Sigmoid colon (tissue), 7 donors: ENCODE results near the gene ARHGAP42. TPM values are rescaled to one million over a fixed set of nuclear protein-coding genes. Genes with fewer than 3 reads are reported as not detected.

Experiments
- DNase-seq: peaks from one replicate; pipeline ENCODE4 v3.0.0-alpha.2; 2019
- H3K27ac ChIP-seq, 4 donors: fragments of 200-600 bp; sonication (generic); one replicate each; pipeline ENCODE4 v1.5.1; 2016 to 2019; ENCODE audit warnings: mild to moderate bottlenecking in 1 of 4
- H3K27me3 ChIP-seq, 3 donors: fragments of 200-600 bp; sonication (generic); one replicate each; pipeline ENCODE4 v1.5.1; 2019; ENCODE audit warnings: mild to moderate bottlenecking in 1 of 3
- H3K36me3 ChIP-seq, 4 donors: fragments of 200-600 bp; sonication (generic); one replicate each; pipeline ENCODE4 v1.5.1; 2016 to 2019
- H3K4me1 ChIP-seq, 4 donors: fragments of 200-600 bp; sonication (generic); one replicate each; pipeline ENCODE4 v1.5.1; 2017 to 2019
- H3K4me3 ChIP-seq, 4 donors: fragments of 200-600 bp; sonication (generic); one replicate each; pipeline ENCODE4 v1.5.1; 2017 to 2019; ENCODE audit warnings: mild to moderate bottlenecking in 2 of 4, moderate library complexity in 1 of 4
- H3K9me3 ChIP-seq, 4 donors: fragments of 200-600 bp in 3 of 4; sonication (generic) in 3 of 4; one replicate each; pipeline versions ENCODE4 v1.5.1 to v1.6.1; 2013 to 2019
- CTCF ChIP-seq, 4 experiments: fragments of 450-650 bp in 3 of 4; fragments of 200-600 bp in 1 of 4; IDR thresholded peaks; one replicate each; pipeline ENCODE4 v1.5.1; 2016 to 2019; ENCODE audit warnings: antibody characterized with exemption in 4 of 4, mild to moderate bottlenecking in 3 of 4, moderate library complexity in 2 of 4
- EP300 ChIP-seq, 4 donors: sonication (generic); formaldehyde crosslinking; IDR thresholded peaks; one replicate each; pipeline ENCODE4 v1.6.1; 2017; ENCODE audit warnings: antibody characterized with exemption in 4 of 4
- POLR2A ChIP-seq, 2 donors: fragments of 450-650 bp; IDR thresholded peaks; one replicate each; pipeline ENCODE4 v1.6.1; 2016; ENCODE audit warnings: antibody characterized with exemption in 2 of 2, mild to moderate bottlenecking in 2 of 2, moderate library complexity in 2 of 2
- POLR2AphosphoS5 ChIP-seq, 4 donors: sonication (generic); formaldehyde crosslinking; IDR thresholded peaks; one replicate each; pipeline ENCODE4 v1.6.1; 2017; ENCODE audit warnings: antibody characterized with exemption in 4 of 4
- WGBS, 2 donors: extraction: QIAGEN DNeasy Blood & Tissue Kit; methylation state at CpG; one replicate each; pipeline ENCODE4 v1.1.7; 2013; 5-methylcytosine and 5-hydroxymethylcytosine counted together
- intact Hi-C: fragments of 100-400 bp; cut with DNase I; formaldehyde crosslinking; loops from one replicate; pipeline ENCODE4 v1.15.1; 2023
- polyA plus RNA-seq, 3 donors: library from polyadenylated mRNA; stranded (reverse); fragments of 200-250 nt; gene quantifications; one replicate each; pipeline ENCODE4 v1.2.3, GENCODE V29; 2013
- total RNA-seq, 4 donors: library from RNA; depleted of rRNA; stranded (reverse); fragments of >200 nt; gene quantifications; one replicate each; pipeline ENCODE4 v1.1.0, GENCODE V29; 2016
- donor health status: healthy with polysubstance abuse.
- donor health status: Bipolar disorder and iron deficiency.
- donor health status: healthy.

Gene ARHGAP42
- total and polyA plus RNA-seq, 7 donors, result 4.2 to 16.9 (median 6.4) TPM

GRCh38 chr11:100734743-100735527 is 47.8 kb downstream of the ARHGAP42 start:
- Histone ChIP-seq H3K4me1 (peaks cover 0 to 20% (median 4%) of the 10 kb centered on the region in 4 donors), H3K9me3 (no peaks in the 10 kb centered on the region), H3K27ac (no peak overlapping the region), H3K4me3 (no peak overlapping the region), H3K36me3 (no peaks in the 10 kb centered on the region), H3K27me3 (no peaks in the 10 kb centered on the region)
- no peak for DNase-seq
- no peak for TF ChIP-seq EP300 (IDR thresholded peaks at IDR 0.05)
- TF ChIP-seq POLR2A (IDR thresholded peaks at IDR 0.05), result no peak
- TF ChIP-seq CTCF (IDR thresholded peaks at IDR 0.05), result no peak
- no peak for TF ChIP-seq POLR2AphosphoS5 (IDR thresholded peaks at IDR 0.05)
- 73 to 74% methylated on average over 1 of the region's 1 CpG for WGBS, 2 donors
- intact Hi-C loops, result no loop called here

GRCh38 chr11:100735949-100736675 is 49.0 kb downstream of the ARHGAP42 start:
- Histone ChIP-seq H3K27me3 (no peaks in the 10 kb centered on the region), H3K36me3 (no peaks in the 10 kb centered on the region), H3K27ac (no peak overlapping the region), H3K4me1 (peaks cover 0 to 32% (median 10%) of the 10 kb centered on the region in 4 donors), H3K9me3 (no peaks in the 10 kb centered on the region), H3K4me3 (no peak overlapping the region)
- DNase-seq, result no peak
- TF ChIP-seq POLR2AphosphoS5 (IDR thresholded peaks at IDR 0.05), result no peak
- no peak for TF ChIP-seq EP300 (IDR thresholded peaks at IDR 0.05)
- no peak for TF ChIP-seq POLR2A (IDR thresholded peaks at IDR 0.05)
- TF ChIP-seq CTCF (IDR thresholded peaks at IDR 0.05), result no peak
- intact Hi-C loops, result no loop called here
- 80 to 86% methylated on average over 5 of the region's 5 CpGs for WGBS, 2 donors

GRCh38 chr11:100738701-100739270 is 51.7 kb downstream of the ARHGAP42 start:
- Histone ChIP-seq H3K27ac (peak overlapping the region in 1 of 4 donors; percentile 18), H3K4me3 (no peak overlapping the region), H3K27me3 (no peaks in the 10 kb centered on the region), H3K9me3 (no peaks in the 10 kb centered on the region), H3K36me3 (no peaks in the 10 kb centered on the region), H3K4me1 (peaks cover 0 to 33% (median 10%) of the 10 kb centered on the region in 4 donors)
- no peak for DNase-seq
- 14 to 51% methylated on average over 2 of the region's 2 CpGs for WGBS, 2 donors
- TF ChIP-seq CTCF (IDR thresholded peaks at IDR 0.05) (no peak), POLR2A (IDR thresholded peaks at IDR 0.05) (no peak), POLR2AphosphoS5 (IDR thresholded peaks at IDR 0.05) (no peak), EP300 (IDR thresholded peaks at IDR 0.05) (no peak)
- intact Hi-C loops, result no loop called here

- WGBS, 2 donors, result 77 to 82% methylated on average over 3 of the region's 3 CpGs
- Histone ChIP-seq H3K27ac (peak overlapping the region in 2 of 4 donors; percentile 27 to 36), H3K36me3 (no peaks in the 10 kb centered on the region), H3K4me1 (peaks cover 0 to 33% (median 10%) of the 10 kb centered on the region in 4 donors), H3K27me3 (no peaks in the 10 kb centered on the region), H3K9me3 (no peaks in the 10 kb centered on the region), H3K4me3 (no peak overlapping the region)
- intact Hi-C loops, result no loop called here
- no peak for DNase-seq
- TF ChIP-seq CTCF (IDR thresholded peaks at IDR 0.05), result no peak
- no peak for TF ChIP-seq POLR2AphosphoS5 (IDR thresholded peaks at IDR 0.05)
- no peak for TF ChIP-seq EP300 (IDR thresholded peaks at IDR 0.05)
- TF ChIP-seq POLR2A (IDR thresholded peaks at IDR 0.05), result no peak
These were observed 52.6 kb downstream of the ARHGAP42 start for GRCh38 chr11:100739666-100740065.
